PFSK-1 (cell line): ENCODE measurements around the gene FAM81A.

Experiments
- FOXP2 ChIP-seq: optimal IDR thresholded peaks from 2 replicates; pipeline ENCODE3; 2011; ENCODE audit warnings: borderline replicate concordance, control low read depth, inconsistent platforms; ENCODE audit not compliant: insufficient read depth; ENCODE audit errors: extremely low read length, extremely low read depth
- POLR2AphosphoS5 ChIP-seq: IDR thresholded peaks from 2 replicates; pipeline ENCODE4 v1.6.1; 2012; ENCODE audit warnings: low read depth, mild to moderate bottlenecking, control low read depth, low read length, moderate library complexity
- REST ChIP-seq, 2 experiments: IDR thresholded peaks; 2 replicates each; pipeline versions ENCODE4 v1.6.1 to v1.8.0; 2011 to 2012; ENCODE audit warnings: low read depth in 2 of 2, low read length in 2 of 2, control low read depth in 1 of 2, inconsistent platforms in 1 of 2, mild to moderate bottlenecking in 1 of 2, moderate library complexity in 1 of 2; ENCODE audit not compliant: insufficient read depth in 1 of 2
- SIN3A ChIP-seq: IDR thresholded peaks from 2 replicates; pipeline ENCODE4 v1.6.1; 2012; ENCODE audit warnings: mild to moderate bottlenecking, low read length, moderate library complexity, borderline replicate concordance; ENCODE audit not compliant: insufficient read depth
- TAF1 ChIP-seq: IDR thresholded peaks from 2 replicates; pipeline ENCODE4 v1.6.1; 2012; ENCODE audit warnings: low read length, control low read depth, borderline replicate concordance; ENCODE audit not compliant: insufficient read depth

The FAM81A gene

GRCh38 chr15:59473226-59473625 is 35.2 kb downstream of the FAM81A start:
- TF ChIP-seq POLR2AphosphoS5 (no peak), SIN3A (no peak), REST (IDR thresholded peaks at IDR 0.05; ENCODE audit: insufficient read depth in 1 of 2, low read depth in 2 of 2, low read length in 2 of 2) (no peak), TAF1 (no peak), FOXP2 (no peak)

GRCh38 chr15:59484399-59484798 is 46.4 kb downstream of the FAM81A start:
- TF ChIP-seq SIN3A = no peak
- TF ChIP-seq TAF1 = no peak
- TF ChIP-seq REST (IDR thresholded peaks at IDR 0.05; ENCODE audit: insufficient read depth in 1 of 2, low read depth in 2 of 2, low read length in 2 of 2) = no peak
- TF ChIP-seq POLR2AphosphoS5 = no peak
- no peak for TF ChIP-seq FOXP2

- TF ChIP-seq SIN3A (no peak), POLR2AphosphoS5 (no peak), REST (IDR thresholded peaks at IDR 0.05; ENCODE audit: insufficient read depth in 1 of 2, low read depth in 2 of 2, low read length in 2 of 2) (no peak), TAF1 (no peak), FOXP2 (no peak)
These were observed 47.0 kb downstream of the FAM81A start for GRCh38 chr15:59485036-59485435.

- TF ChIP-seq FOXP2 = no peak
- TF ChIP-seq POLR2AphosphoS5 = no peak
- no peak for TF ChIP-seq REST (IDR thresholded peaks at IDR 0.05; ENCODE audit: insufficient read depth in 1 of 2, low read depth in 2 of 2, low read length in 2 of 2)
- no peak for TF ChIP-seq TAF1
- TF ChIP-seq SIN3A = no peak
These were observed 53.1 kb downstream of the FAM81A start for GRCh38 chr15:59491062-59491461.
